ENCODE results near the gene ZC3H18. TPM values are rescaled to one million over a fixed set of nuclear protein-coding genes. Genes with fewer than 3 reads are reported as not detected.

ZC3H18 gene
- total and polyA plus RNA-seq, 9 donors, result 16.0 to 40.4 (median 30.7) TPM

DNA sequence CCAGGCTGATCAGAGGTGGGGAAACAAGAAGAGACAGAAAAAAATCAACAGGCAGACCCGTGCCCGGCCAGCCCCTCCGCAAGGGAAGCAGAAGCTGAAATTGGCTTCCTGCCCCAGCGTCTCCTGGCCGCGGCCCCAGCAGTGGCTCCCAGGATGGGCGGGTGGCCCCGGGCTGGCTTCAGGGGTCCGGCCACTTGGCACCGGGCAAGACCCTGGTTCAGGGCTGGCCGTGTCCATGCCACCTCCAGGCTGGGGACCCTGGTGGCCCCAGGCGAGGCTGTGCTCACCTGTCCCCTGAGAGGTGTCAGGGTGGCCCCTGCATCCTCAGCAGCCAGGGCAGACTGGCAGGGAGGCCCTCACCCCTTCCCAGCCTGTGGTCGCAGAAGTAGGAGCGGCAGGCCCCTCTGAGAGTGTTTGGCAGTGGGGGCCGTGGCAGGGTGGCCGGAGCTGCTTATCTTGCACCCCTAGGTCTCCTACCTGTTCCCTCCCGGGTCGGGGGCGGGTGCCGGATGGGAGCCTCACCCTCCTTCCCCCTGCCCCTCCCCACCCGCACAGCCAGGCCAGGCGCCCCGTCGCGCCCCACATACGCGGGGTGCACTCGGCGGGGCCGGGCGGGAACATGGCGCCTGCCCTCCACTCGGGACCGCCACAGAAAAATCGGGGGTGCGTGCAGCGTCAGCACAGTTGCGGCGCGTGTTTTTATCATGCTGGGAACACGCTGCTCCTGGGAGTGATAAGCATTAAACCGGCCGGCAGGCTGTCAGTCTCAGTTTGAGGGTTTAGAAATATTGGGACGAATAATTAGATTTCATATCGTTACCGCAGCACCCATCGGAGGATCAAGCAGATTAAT is 46.7 kb upstream of the ZC3H18 start:
- Histone ChIP-seq H3K27ac (peak overlapping the region in 1 of 2 donors; percentile 3), H3K36me3 (no peaks in the 10 kb centered on the region), H3K4me3 (no peak overlapping the region), H3K27me3 (no peaks in the 10 kb centered on the region), H3K9me3 (no peaks in the 10 kb centered on the region), H3K4me1 (ENCODE audit: insufficient read depth) (peaks cover 11% of the 10 kb centered on the region)
- 9 to 27% (median 10%) methylated on average over 40 to 47 of the region's 47 CpGs for WGBS, 3 donors
- TF ChIP-seq, protein P1, sequence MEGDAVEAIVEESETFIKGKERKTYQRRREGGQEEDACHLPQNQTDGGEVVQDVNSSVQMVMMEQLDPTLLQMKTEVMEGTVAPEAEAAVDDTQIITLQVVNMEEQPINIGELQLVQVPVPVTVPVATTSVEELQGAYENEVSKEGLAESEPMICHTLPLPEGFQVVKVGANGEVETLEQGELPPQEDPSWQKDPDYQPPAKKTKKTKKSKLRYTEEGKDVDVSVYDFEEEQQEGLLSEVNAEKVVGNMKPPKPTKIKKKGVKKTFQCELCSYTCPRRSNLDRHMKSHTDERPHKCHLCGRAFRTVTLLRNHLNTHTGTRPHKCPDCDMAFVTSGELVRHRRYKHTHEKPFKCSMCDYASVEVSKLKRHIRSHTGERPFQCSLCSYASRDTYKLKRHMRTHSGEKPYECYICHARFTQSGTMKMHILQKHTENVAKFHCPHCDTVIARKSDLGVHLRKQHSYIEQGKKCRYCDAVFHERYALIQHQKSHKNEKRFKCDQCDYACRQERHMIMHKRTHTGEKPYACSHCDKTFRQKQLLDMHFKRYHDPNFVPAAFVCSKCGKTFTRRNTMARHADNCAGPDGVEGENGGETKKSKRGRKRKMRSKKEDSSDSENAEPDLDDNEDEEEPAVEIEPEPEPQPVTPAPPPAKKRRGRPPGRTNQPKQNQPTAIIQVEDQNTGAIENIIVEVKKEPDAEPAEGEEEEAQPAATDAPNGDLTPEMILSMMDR (IDR thresholded peaks at IDR 0.05), result no peak
- TF ChIP-seq EP300 (IDR thresholded peaks at IDR 0.05) (no peak), POLR2A (IDR thresholded peaks at IDR 0.05) (no peak)
- intact Hi-C loops (cut with DNase I), result no loop called here
- DNase-seq, result peak in 3 of 5 donors; percentile 63 to 69 (median 64)

DNA sequence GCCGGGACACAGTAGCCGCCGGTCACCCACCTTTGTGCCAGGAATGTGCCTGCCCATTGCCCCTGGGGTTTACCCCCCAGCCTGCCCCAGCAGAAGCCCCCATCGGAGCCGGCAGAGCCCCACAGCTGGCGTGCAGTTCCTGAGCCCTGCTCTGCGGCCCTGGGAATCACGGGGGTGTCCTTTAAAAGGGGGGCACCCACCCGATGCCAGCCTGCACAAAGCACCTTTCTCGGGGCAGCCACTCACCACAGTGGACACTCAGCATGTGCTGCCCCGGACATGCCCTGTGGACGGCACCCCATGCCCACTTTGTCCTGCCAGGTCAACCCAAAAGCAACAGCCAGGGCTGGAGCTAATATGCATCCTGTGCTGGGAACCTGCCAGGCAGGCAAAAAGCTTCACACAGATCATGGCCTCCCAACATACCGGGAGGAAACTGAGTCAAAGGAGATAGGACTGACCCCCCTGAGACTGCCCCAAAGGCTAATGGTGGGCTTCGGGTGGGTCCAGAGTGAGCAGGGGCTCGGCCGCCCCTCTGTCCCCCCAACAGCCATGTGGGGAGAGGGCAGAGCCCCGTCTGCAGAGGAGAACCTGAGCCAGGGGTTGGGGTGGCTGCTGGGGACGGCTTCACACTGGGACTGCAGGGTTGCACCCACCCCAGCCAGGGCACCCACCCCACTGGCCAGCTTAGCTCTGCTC is 45.8 kb upstream of the ZC3H18 start:
- H3K4me1 ChIP-seq (ENCODE audit: insufficient read depth), result peaks cover 11% of the 10 kb centered on the region
- no peaks in the 10 kb centered on the region for H3K36me3 ChIP-seq
- peak in 1 of 5 donors; percentile 64 for DNase-seq
- H3K9me3 ChIP-seq, result no peaks in the 10 kb centered on the region
- no peak for TF ChIP-seq EP300 (IDR thresholded peaks at IDR 0.05)
- WGBS, 3 donors, result 18 to 37% (median 32%) methylated on average over 18 of the region's 18 CpGs
- no peak overlapping the region for H3K4me3 ChIP-seq
- H3K27me3 ChIP-seq, result no peaks in the 10 kb centered on the region
- peak overlapping the region in 1 of 2 donors; percentile 32 for H3K27ac ChIP-seq
- intact Hi-C loops (cut with DNase I), result no loop called here

DNA sequence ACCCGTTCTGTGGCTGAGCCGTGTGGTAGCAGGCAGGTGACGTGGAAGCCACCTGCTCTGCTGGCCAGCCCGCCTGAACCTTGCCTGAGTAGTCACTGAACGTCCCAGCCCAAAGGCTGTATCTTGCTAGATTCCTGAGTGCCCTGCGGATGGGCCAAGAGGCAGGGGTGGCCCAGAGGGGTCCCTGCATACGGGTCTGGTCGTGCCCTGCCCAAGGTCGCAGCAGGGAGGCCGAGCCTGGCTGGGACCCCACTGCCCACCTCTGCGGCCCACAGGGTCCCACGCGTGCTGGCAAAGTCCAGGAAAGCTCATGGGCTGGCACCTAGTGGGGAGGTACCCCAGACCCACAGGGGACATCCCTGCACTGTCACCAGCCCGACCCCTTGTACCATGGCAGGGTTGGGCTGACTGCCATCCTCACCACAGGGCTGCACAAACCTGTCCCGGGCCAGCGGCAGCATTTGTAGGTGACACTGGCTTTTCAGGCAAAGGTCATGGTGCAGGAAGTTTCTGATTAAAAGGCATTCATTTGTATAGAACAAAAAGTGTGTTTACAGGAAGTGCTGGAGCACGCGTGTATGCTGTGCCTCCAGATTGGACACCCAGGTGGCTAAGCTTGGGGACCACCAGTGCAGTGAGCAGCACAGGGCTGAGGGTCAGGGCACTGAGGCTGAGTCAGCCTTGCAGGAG is 45.1 kb upstream of the ZC3H18 start:
- 29 to 47% (median 44%) methylated on average over 14 to 18 of the region's 18 CpGs for WGBS, 3 donors
- peak overlapping the region in 1 of 2 donors; percentile 32 for H3K27ac ChIP-seq
- TF ChIP-seq POLR2A (IDR thresholded peaks at IDR 0.05) (no peak), EP300 (IDR thresholded peaks at IDR 0.05) (no peak)
- TF ChIP-seq, protein P1 (IDR thresholded peaks at IDR 0.05), result no peak
- H3K4me3 ChIP-seq, result no peak overlapping the region
- H3K36me3 ChIP-seq, result no peaks in the 10 kb centered on the region
- peaks cover 14% of the 10 kb centered on the region for H3K4me1 ChIP-seq (ENCODE audit: insufficient read depth)
- intact Hi-C loops (cut with DNase I), result loop anchor here in 1 of 4 donors (5.0 kb wide), 1 partner anchor 83 kb away; no protein-coding TSS in a partner anchor
- peak in 1 of 5 donors; percentile 53 for DNase-seq
- H3K9me3 ChIP-seq, result no peaks in the 10 kb centered on the region
- no peaks in the 10 kb centered on the region for H3K27me3 ChIP-seq

DNA sequence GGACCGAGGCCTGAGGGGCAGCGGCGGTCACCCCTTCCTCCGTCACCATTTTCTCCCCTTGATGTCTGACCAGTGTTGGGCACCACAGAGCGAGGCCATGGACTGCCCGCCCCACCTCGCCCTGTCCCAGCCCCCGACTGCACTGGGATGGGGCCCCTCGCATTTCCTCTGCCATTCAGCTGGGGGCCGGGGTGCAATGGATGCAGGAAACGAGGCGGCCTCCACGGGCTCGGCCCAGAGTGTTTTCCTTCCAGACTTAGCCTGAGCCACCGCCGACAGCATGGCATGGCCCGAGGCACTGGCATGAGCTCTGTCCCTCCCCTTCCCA is 44.6 kb upstream of the ZC3H18 start:
- WGBS, 3 donors, result 42 to 62% (median 57%) methylated on average over 15 to 17 of the region's 17 CpGs
- intact Hi-C loops (cut with DNase I), result loop anchor here in 1 of 4 donors (5.0 kb wide), 1 partner anchor 83 kb away; no protein-coding TSS in a partner anchor

More for the DNA sequence above, 44.6 kb upstream of the ZC3H18 start:
- Histone ChIP-seq H3K4me1 (ENCODE audit: insufficient read depth) (peaks cover 14% of the 10 kb centered on the region), H3K4me3 (no peak overlapping the region), H3K27me3 (no peaks in the 10 kb centered on the region), H3K9me3 (no peaks in the 10 kb centered on the region), H3K36me3 (no peaks in the 10 kb centered on the region), H3K27ac (peak overlapping the region in 1 of 2 donors; percentile 32)
- no peak for DNase-seq
- TF ChIP-seq POLR2A (IDR thresholded peaks at IDR 0.05), result no peak

All from ovary (tissue), 9 donors.